Measurements from ENCODE around the gene EYS.

DNA sequence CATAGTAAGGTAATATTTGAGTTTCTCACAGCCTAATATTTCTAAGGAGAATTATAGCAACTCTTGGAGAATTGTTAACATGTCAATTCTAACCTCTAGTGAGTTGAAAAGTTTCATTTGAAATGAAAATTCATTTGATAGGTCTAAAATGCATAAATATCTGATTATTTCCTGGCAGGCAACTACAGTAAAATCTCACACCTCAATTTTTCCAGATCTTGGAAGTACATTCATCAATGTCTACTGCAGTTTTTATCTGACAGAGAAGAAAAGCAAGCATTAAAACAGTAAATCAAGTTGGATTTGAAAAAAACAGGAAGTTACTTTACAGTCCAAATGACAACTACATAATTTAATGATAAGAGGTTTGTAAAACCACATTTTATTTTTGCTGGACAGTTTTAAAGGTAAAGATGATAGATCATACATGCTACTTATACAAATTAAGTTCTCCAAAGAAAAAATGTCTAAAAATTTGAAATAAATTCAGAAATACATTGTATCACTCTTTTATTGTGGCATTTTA lies 631.3 kb downstream of the EYS start:
- TF ChIP-seq GATA2 (IDR thresholded peaks at IDR 0.05; ENCODE audit: low read depth, low read length), result no peak
- TF ChIP-seq GATA3 (IDR thresholded peaks at IDR 0.05; ENCODE audit: low read depth, low read length), result no peak

All from SH-SY5Y (cell line).